SK-N-SH (cell line): ENCODE data around the gene CT45A7.
"Not testable (repeated sequence)": the region's sequence is repeated elsewhere in the genome, so short reads cannot be mapped to it uniquely, and the experiment has no call there.

Experiments
- EP300 ChIP-seq, 2 experiments: IDR thresholded peaks; 2 replicates each; pipeline versions ENCODE4 v1.4.0 to v1.6.1; 2012; ENCODE audit warnings: borderline replicate concordance in 1 of 2, low read depth in 1 of 2, low read length in 1 of 2
- JUND ChIP-seq: IDR thresholded peaks from 2 replicates; pipeline ENCODE4 v1.4.0; 2012
- MEF2A ChIP-seq: IDR thresholded peaks from 2 replicates; pipeline ENCODE4 v1.4.0; 2012; ENCODE audit warnings: low read depth, borderline replicate concordance
- MXI1 ChIP-seq: IDR thresholded peaks from 2 replicates; pipeline ENCODE4 v1.6.1; 2012; ENCODE audit warnings: mild to moderate bottlenecking, low read depth, low read length, improper control_type of control experiment
- POLR2AphosphoS5 ChIP-seq: IDR thresholded peaks from 2 replicates; pipeline ENCODE4 v1.6.1; 2012; ENCODE audit warnings: low read depth, low read length
- REST ChIP-seq: IDR thresholded peaks from 2 replicates; pipeline ENCODE4 v1.6.1; 2012; ENCODE audit warnings: mild to moderate bottlenecking, low read depth, low read length, moderate library complexity
- RFX5 ChIP-seq: IDR thresholded peaks from 2 replicates; pipeline ENCODE4 v1.6.1; 2012; ENCODE audit warnings: mild to moderate bottlenecking, improper control_type of control experiment, low read length
- SMC3 ChIP-seq: IDR thresholded peaks from 2 replicates; pipeline ENCODE4 v1.6.1; 2012; ENCODE audit warnings: low read depth, low read length, improper control_type of control experiment
- TAF1 ChIP-seq: IDR thresholded peaks from 2 replicates; pipeline ENCODE4 v1.6.1; 2012; ENCODE audit warnings: low read depth, mild to moderate bottlenecking, low read length, moderate library complexity, borderline replicate concordance
- ZBTB33 ChIP-seq: IDR thresholded peaks from 2 replicates; pipeline ENCODE4 v1.4.0; 2012; ENCODE audit warnings: low read depth, borderline replicate concordance
- TF ChIP-seq, protein P1 (sequence below): fragments of 200-600 bp; sonication (generic); IDR thresholded peaks from 2 replicates; pipeline ENCODE4 v1.6.1; 2017; ENCODE audit warnings: antibody characterized with exemption, mild to moderate bottlenecking, moderate library complexity

DNA sequence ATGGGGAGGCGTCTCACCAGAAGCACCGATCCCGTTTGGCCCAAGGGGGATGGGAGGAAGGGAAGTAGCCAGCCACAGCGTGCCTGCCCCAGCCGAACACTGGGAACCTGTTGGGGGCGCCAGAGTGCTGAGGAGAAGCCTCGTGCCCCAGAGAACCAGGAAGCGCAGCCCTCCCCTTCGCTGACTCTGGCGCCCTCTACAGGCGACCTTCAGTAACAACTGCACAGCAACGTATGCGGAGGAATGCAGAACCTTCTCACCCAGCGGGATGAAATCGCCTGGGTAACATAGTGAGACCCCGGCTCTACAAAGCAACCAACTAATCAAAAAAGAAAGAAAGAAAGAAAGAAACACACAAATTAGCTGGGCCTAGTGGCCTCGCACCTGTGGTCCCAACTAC, 17.2 kb downstream of the CT45A7 start, which contains the start of gene CT45A2:
- TF ChIP-seq REST; MXI1; POLR2AphosphoS5; MEF2A; JUND; TAF1; SMC3; RFX5; EP300 (IDR thresholded peaks at IDR 0.05; ENCODE audit: borderline replicate concordance in 1 of 2, low read depth in 1 of 2, low read length in 1 of 2); ZBTB33: not testable (repeated sequence)
- TF ChIP-seq, protein P1, sequence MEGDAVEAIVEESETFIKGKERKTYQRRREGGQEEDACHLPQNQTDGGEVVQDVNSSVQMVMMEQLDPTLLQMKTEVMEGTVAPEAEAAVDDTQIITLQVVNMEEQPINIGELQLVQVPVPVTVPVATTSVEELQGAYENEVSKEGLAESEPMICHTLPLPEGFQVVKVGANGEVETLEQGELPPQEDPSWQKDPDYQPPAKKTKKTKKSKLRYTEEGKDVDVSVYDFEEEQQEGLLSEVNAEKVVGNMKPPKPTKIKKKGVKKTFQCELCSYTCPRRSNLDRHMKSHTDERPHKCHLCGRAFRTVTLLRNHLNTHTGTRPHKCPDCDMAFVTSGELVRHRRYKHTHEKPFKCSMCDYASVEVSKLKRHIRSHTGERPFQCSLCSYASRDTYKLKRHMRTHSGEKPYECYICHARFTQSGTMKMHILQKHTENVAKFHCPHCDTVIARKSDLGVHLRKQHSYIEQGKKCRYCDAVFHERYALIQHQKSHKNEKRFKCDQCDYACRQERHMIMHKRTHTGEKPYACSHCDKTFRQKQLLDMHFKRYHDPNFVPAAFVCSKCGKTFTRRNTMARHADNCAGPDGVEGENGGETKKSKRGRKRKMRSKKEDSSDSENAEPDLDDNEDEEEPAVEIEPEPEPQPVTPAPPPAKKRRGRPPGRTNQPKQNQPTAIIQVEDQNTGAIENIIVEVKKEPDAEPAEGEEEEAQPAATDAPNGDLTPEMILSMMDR, result not testable (repeated sequence)
